AG04450 (cell line): ENCODE results near the gene KLHL7. TPM values are rescaled to one million over a fixed set of nuclear protein-coding genes. Genes with fewer than 3 reads are reported as not detected.

ENCODE experiments used
- CTCF ChIA-PET: fragments of 300-600, 350-600 bp; formaldehyde crosslinking; extraction: SDS; loops from one replicate; lab custom pipeline; 2022; ENCODE audit warnings: antibody characterized with exemption, inconsistent platforms; lab: Charles Lee
- POLR2A ChIA-PET: fragments of 350-600 bp; formaldehyde crosslinking; extraction: SDS; loops from one replicate; lab custom pipeline; 2021; ENCODE audit warnings: antibody characterized with exemption, inconsistent platforms; lab: Yijun Ruan, JAX
- DNase-seq: peaks from one replicate; pipeline ENCODE4 v3.0.0-alpha.2; 2011; ENCODE audit warnings: low read depth, low spot score
- H3K27ac ChIP-seq: one replicate; pipeline ENCODE4 v1.5.1; 2012; ENCODE audit warnings: low read depth, low read length, control low read depth
- H3K27me3 ChIP-seq: one replicate; pipeline ENCODE4 v1.6.0; 2012; ENCODE audit warnings: low read length; ENCODE audit not compliant: control insufficient read depth, insufficient read depth
- H3K4me3 ChIP-seq: 2 replicates; pipeline ENCODE4 v1.5.1; 2011; ENCODE audit warnings: mild to moderate bottlenecking, low read depth, low read length, control low read depth
- H3K9me3 ChIP-seq: 2 replicates; pipeline ENCODE4 v1.5.1; 2012; ENCODE audit warnings: low read length; ENCODE audit not compliant: control insufficient read depth, insufficient read depth
- polyA minus RNA-seq: library from RNA; depleted of rRNA, polyadenylated mRNA; stranded (reverse); fragments of >200 nt; gene quantifications from 2 replicates; pipeline ENCODE4 v1.2.3, GENCODE V29; 2011; rRNA and poly(A)+ RNA removed
- polyA plus RNA-seq: library from polyadenylated mRNA; depleted of rRNA; stranded (reverse); fragments of >200 nt; gene quantifications from 2 replicates; pipeline ENCODE4 v1.2.3, GENCODE V29; 2011; rRNA removed
- TF ChIP-seq, protein P1 (sequence below): IDR thresholded peaks from 2 replicates; pipeline ENCODE4 v1.5.1; 2011; ENCODE audit warnings: low read depth, low read length, control low read depth, inconsistent platforms

The KLHL7 gene, protein sequence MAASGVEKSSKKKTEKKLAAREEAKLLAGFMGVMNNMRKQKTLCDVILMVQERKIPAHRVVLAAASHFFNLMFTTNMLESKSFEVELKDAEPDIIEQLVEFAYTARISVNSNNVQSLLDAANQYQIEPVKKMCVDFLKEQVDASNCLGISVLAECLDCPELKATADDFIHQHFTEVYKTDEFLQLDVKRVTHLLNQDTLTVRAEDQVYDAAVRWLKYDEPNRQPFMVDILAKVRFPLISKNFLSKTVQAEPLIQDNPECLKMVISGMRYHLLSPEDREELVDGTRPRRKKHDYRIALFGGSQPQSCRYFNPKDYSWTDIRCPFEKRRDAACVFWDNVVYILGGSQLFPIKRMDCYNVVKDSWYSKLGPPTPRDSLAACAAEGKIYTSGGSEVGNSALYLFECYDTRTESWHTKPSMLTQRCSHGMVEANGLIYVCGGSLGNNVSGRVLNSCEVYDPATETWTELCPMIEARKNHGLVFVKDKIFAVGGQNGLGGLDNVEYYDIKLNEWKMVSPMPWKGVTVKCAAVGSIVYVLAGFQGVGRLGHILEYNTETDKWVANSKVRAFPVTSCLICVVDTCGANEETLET
- 39.6 and 53.7 TPM in 2 replicates for polyA plus RNA-seq
- 20.4 and 24.5 TPM in 2 replicates for polyA minus RNA-seq

DNA sequence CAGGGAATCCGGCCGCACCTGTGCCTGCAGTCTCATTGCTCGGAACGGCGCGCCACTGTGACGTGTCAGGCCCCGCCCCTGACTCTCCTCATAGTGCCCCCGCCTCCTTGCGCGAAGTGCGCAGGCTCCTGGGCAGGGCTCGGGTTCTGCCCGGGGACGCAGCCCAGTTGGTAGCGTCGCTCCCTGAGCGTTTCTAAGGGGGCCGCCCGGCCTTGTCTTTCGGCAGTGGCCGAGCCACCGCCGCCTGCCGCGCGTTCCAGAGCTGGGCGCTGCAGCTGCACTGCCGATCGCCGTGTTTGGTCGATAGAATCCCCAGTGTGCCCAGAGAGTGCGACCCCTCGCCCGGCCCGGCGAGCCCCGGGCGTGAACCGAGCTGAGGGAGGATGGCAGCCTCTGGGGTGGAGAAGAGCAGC lies at the start of gene KLHL7:
Gene KLHL7, plus strand, starts transcription at position 142 of the 413 bp plus-strand sequence. Its CDS starts 242 bp downstream, at position 384.
- TF ChIP-seq, protein P1, sequence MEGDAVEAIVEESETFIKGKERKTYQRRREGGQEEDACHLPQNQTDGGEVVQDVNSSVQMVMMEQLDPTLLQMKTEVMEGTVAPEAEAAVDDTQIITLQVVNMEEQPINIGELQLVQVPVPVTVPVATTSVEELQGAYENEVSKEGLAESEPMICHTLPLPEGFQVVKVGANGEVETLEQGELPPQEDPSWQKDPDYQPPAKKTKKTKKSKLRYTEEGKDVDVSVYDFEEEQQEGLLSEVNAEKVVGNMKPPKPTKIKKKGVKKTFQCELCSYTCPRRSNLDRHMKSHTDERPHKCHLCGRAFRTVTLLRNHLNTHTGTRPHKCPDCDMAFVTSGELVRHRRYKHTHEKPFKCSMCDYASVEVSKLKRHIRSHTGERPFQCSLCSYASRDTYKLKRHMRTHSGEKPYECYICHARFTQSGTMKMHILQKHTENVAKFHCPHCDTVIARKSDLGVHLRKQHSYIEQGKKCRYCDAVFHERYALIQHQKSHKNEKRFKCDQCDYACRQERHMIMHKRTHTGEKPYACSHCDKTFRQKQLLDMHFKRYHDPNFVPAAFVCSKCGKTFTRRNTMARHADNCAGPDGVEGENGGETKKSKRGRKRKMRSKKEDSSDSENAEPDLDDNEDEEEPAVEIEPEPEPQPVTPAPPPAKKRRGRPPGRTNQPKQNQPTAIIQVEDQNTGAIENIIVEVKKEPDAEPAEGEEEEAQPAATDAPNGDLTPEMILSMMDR = no peak
- H3K4me3 ChIP-seq = peak within 1 kb of the TSS; percentile 92
- peaks cover 4% of the 10 kb centered on the region; the same call in 1 of the 2 replicates for H3K9me3 ChIP-seq
- ChIA-PET CTCF (interaction anchor here (1.1 to 1.9 kb wide), 4 partner anchors 10 to 545 kb away, joined by 7 to 16 read pairs (median 12); no protein-coding TSS in a partner anchor), POLR2A (interaction anchor here (0.9 to 1.9 kb wide), 4 partner anchors 8 to 95 kb away, joined by 3 to 5 read pairs (median 4); no protein-coding TSS in a partner anchor)
- DNase-seq = peak; percentile 59
- H3K27ac ChIP-seq = peak within 1 kb of the TSS; percentile 89
- no peaks in the 10 kb centered on the region for H3K27me3 ChIP-seq

DNA sequence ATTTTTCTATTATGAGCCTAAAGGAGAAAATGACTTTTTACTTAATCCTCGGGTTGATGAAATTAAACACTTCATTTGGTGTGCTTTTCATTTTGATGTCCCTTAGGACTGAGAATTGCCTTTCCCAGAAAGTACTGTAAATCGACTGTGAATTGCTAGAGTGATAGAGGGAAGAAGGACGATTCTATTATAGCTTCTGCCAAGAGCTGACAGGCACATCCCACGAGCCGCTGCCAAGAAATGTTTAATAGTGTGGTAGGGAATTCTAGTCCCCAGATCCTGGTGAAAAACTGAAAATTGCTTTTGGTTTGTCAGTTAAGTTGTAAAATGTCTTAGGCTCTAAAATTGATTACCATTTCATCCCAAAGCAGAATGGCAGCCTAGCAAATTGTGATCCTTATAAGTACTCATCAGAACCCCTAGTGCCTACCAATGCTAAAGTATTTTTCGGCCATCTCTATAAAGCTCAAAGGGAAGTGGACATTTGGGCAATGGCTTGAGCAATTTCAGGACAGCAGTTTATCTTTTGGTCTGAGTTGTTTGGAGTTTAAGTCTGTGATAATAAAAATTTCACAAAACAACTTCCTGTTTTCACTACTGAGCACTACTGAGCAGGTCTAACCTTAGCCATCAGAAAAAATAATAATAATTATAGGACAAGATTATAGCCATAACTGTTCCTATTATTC lies 47.0 kb upstream of the KLHL7 start:
- Histone ChIP-seq H3K9me3 (no peaks in the 10 kb centered on the region), H3K27ac (no peak overlapping the region), H3K4me3 (no peak overlapping the region), H3K27me3 (no peaks in the 10 kb centered on the region)
- TF ChIP-seq, protein P1 = no peak
- no peak for DNase-seq
- POLR2A ChIA-PET = interaction anchor here (0.6 to 0.7 kb wide), 2 partner anchors 192 to 324 kb away, joined by 3 to 5 read pairs; no protein-coding TSS in a partner anchor
- CTCF ChIA-PET = interaction anchor here (0.7 to 7.2 kb wide), 7 partner anchors 27 to 499 kb away, joined by 3 to 236 read pairs (median 5); no protein-coding TSS in a partner anchor

DNA sequence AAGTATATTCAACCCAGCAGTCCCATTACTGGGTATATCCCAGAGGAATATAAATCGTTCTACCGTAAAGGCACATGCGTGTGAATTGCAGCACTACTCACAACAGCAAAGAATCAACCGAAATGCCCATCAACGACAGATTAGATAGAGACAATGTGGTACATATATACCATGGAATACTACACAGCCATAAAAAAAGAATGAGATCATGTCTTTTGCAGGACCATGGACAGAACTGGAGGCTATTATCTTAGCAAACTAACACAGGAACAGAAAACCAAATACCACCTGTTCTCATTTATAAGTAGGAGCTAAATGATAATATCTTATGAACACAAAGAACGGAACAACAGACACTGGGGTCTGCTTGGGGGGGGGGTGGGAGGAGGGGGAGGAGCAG lies 44.3 kb upstream of the KLHL7 start:
- no peak overlapping the region for H3K4me3 ChIP-seq
- TF ChIP-seq, protein P1 = no peak
- H3K9me3 ChIP-seq = no peaks in the 10 kb centered on the region
- CTCF ChIA-PET = interaction anchor here (0.7 to 1.2 kb wide), 2 partner anchors 25 to 155 kb away, joined by 3 to 4 read pairs; no protein-coding TSS in a partner anchor
- POLR2A ChIA-PET = no interaction called here
- H3K27ac ChIP-seq = no peak overlapping the region
- DNase-seq = no peak
- no peaks in the 10 kb centered on the region for H3K27me3 ChIP-seq

DNA sequence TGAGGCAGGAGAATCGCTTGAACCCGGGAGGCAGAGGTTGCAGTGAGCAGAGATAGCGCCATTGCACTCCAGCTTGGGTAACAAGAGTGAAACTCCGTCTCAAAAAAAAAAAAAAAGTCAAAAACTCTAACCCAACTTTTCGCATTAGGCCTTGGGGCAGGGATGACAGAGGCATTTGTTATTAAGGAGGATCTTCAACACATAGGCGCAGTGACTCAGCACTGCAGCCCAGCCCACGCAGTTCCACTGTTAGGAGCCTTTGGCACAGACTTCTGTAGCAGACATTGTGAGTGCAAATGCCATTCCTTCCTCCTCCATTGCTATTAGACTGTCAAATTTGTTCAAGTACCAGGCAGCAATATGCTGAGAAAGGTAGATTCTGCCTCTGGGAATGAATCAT lies 43.1 kb upstream of the KLHL7 start:
- TF ChIP-seq, protein P1 = no peak
- H3K9me3 ChIP-seq = no peaks in the 10 kb centered on the region
- H3K27me3 ChIP-seq = no peaks in the 10 kb centered on the region
- POLR2A ChIA-PET = no interaction called here
- no peak overlapping the region for H3K4me3 ChIP-seq
- DNase-seq = peak; percentile 23
- H3K27ac ChIP-seq = no peak overlapping the region
- CTCF ChIA-PET = no interaction called here
